Transverse colon (tissue), 4 donors: Measurements from ENCODE around the gene GPR142. TPM values are rescaled to one million over a fixed set of nuclear protein-coding genes. Genes with fewer than 3 reads are reported as not detected.
"Not testable (repeated sequence)": the region's sequence is repeated elsewhere in the genome, so short reads cannot be mapped to it uniquely, and the experiment has no call there.

Source experiments
- DNase-seq: peaks from one replicate; pipeline ENCODE4 v3.0.0-alpha.2; 2019
- H3K27ac ChIP-seq, 4 donors: fragments of 200-600 bp; sonication (generic); 2 replicates each; pipeline ENCODE4 v1.5.1; 2016 to 2018; ENCODE audit warnings: inconsistent platforms in 4 of 4
- H3K27me3 ChIP-seq: fragments of 200-600 bp; sonication (generic); 2 replicates; pipeline ENCODE4 v1.5.1; 2017; ENCODE audit warnings: inconsistent platforms
- H3K36me3 ChIP-seq, 4 donors: fragments of 200-600 bp; sonication (generic); 2 replicates each; pipeline ENCODE4 v1.5.1; 2017 to 2019; ENCODE audit warnings: inconsistent platforms in 4 of 4
- H3K4me1 ChIP-seq, 4 donors: fragments of 200-600 bp; sonication (generic); 2 replicates each; pipeline ENCODE4 v1.5.1; 2017 to 2020; ENCODE audit warnings: inconsistent platforms in 4 of 4
- H3K4me3 ChIP-seq, 4 donors: fragments of 200-600 bp; sonication (generic); 1 replicate in 1 of 4; 2 replicates in 3 of 4; pipeline versions ENCODE4 v1.5.1 to v1.6.1; 2017 to 2019; ENCODE audit warnings: inconsistent platforms in 4 of 4
- H3K9me3 ChIP-seq, 2 donors: fragments of 200-600 bp; sonication (generic); 2 replicates each; pipeline ENCODE4 v1.5.1; 2017 to 2019; ENCODE audit warnings: inconsistent platforms in 2 of 2
- EP300 ChIP-seq: sonication (generic); formaldehyde crosslinking; IDR thresholded peaks from one replicate; pipeline ENCODE4 v1.6.1; 2017; ENCODE audit warnings: antibody characterized with exemption, low read depth
- POLR2A ChIP-seq: fragments of 450-650 bp; IDR thresholded peaks from one replicate; pipeline ENCODE4 v1.6.1; 2016; ENCODE audit warnings: antibody characterized with exemption, mild to moderate bottlenecking, moderate library complexity
- POLR2AphosphoS5 ChIP-seq, 3 donors: sonication (generic); formaldehyde crosslinking; IDR thresholded peaks; one replicate each; pipeline ENCODE4 v1.6.1; 2016; ENCODE audit warnings: antibody characterized with exemption in 3 of 3
- WGBS, 2 donors: methylation state at CpG; one replicate each; pipeline ENCODE4 v1.1.5; 2018; ENCODE audit warnings: low coverage in 1 of 2; 5-methylcytosine and 5-hydroxymethylcytosine counted together
- in situ Hi-C, 4 donors: fragments of 200-750 bp; cut with MboI; loops; one replicate each; pipeline versions ENCODE4 v1.15.0 to v1.15.1; 2017; ENCODE audit warnings: low sequenced_read_pairs in 3 of 4, low pct_ligation_motif_present in 1 of 4, low pct_unique_long_range_greater_than_20kb in 1 of 4
- intact Hi-C: fragments of 100-400 bp; cut with DNase I; formaldehyde crosslinking; loops from one replicate; pipeline ENCODE4 v1.15.1; 2023; ENCODE audit warnings: low total_unique reads
- total RNA-seq, 4 donors: library from RNA; depleted of rRNA; stranded (reverse); fragments of >200 nt; gene quantifications; one replicate each; pipeline ENCODE4 v1.1.0, GENCODE V29; 2016
- TF ChIP-seq, protein P1 (sequence below), 5 experiments: fragments of 200-600 bp in 3 of 5; fragments of 450-650 bp in 2 of 5; sonication (generic) in 3 of 5; IDR thresholded peaks; 1 replicate in 2 of 5; 2 replicates in 3 of 5; pipeline ENCODE4 v1.5.1; 2016 to 2017; ENCODE audit warnings: antibody characterized with exemption in 5 of 5, inconsistent platforms in 3 of 5, mild to moderate bottlenecking in 2 of 5, moderate library complexity in 1 of 5

The GPR142 gene
- total RNA-seq, 4 donors from 2014 or later, result 0.48 TPM; not detected in 3

GRCh38 chr17:74403512-74404137 is 36.3 kb downstream of the GPR142 start:
- no peak for TF ChIP-seq POLR2AphosphoS5 (IDR thresholded peaks at IDR 0.05)
- TF ChIP-seq, protein P1, sequence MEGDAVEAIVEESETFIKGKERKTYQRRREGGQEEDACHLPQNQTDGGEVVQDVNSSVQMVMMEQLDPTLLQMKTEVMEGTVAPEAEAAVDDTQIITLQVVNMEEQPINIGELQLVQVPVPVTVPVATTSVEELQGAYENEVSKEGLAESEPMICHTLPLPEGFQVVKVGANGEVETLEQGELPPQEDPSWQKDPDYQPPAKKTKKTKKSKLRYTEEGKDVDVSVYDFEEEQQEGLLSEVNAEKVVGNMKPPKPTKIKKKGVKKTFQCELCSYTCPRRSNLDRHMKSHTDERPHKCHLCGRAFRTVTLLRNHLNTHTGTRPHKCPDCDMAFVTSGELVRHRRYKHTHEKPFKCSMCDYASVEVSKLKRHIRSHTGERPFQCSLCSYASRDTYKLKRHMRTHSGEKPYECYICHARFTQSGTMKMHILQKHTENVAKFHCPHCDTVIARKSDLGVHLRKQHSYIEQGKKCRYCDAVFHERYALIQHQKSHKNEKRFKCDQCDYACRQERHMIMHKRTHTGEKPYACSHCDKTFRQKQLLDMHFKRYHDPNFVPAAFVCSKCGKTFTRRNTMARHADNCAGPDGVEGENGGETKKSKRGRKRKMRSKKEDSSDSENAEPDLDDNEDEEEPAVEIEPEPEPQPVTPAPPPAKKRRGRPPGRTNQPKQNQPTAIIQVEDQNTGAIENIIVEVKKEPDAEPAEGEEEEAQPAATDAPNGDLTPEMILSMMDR (IDR thresholded peaks at IDR 0.05), result no peak
- no peak for TF ChIP-seq EP300
- no peak for TF ChIP-seq POLR2A
- H3K36me3 ChIP-seq, result no peaks in the 10 kb centered on the region
- intact Hi-C loops, result no loop called here
- H3K27ac ChIP-seq, result no peak overlapping the region
- H3K4me3 ChIP-seq, result no peak overlapping the region
- no peak for DNase-seq
- H3K9me3 ChIP-seq, result no peaks in the 10 kb centered on the region
- peaks cover 0 to 2% (median 0%) of the 10 kb centered on the region in 4 donors for H3K4me1 ChIP-seq
- whole genome bisulfite sequencing, 2 donors, result 71% methylated on average over 12 of the region's 12 CpGs; no CpG with 5 or more reads in 1 of the 2 donors
- no peaks in the 10 kb centered on the region for H3K27me3 ChIP-seq
- in situ Hi-C loops, result no loop called here

GRCh38 chr17:74404218-74404617 is 36.9 kb downstream of the GPR142 start:
- no peaks in the 10 kb centered on the region for H3K36me3 ChIP-seq
- H3K27me3 ChIP-seq, result no peaks in the 10 kb centered on the region
- no peak overlapping the region for H3K27ac ChIP-seq
- intact Hi-C loops (no loop called here), in situ Hi-C loops (no loop called here)
- 70% methylated on average over 7 of the region's 7 CpGs; no CpG with 5 or more reads in 1 of the 2 donors for WGBS, 2 donors
- DNase-seq, result no peak
- no peak for TF ChIP-seq POLR2A
- TF ChIP-seq, protein P1 (IDR thresholded peaks at IDR 0.05), result no peak
- TF ChIP-seq POLR2AphosphoS5 (IDR thresholded peaks at IDR 0.05), result no peak
- TF ChIP-seq EP300, result no peak
- H3K9me3 ChIP-seq, result no peaks in the 10 kb centered on the region
- no peak overlapping the region for H3K4me3 ChIP-seq
- H3K4me1 ChIP-seq, result peaks cover 0 to 6% (median 0%) of the 10 kb centered on the region in 4 donors

DNA sequence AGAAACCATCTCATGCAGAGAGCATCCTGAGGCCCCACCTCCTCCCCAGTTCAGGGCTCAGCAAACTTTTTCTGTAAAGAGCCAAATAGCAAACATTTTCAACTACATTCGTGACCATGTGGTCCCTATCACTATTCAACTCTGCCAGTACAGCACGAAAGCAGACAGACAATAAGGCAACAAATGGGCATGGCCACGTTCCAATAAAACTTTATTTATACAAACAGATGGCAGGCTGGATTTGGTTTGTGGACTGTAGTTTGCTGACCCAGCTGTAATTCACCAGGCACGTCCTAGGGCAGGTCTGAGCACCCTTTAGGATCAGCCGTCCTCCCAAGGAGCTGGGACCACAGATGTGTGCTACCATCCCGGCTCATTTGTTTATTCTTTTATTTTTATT is 37.5 kb downstream of the GPR142 start:
- no peak for DNase-seq
- H3K9me3 ChIP-seq, result no peaks in the 10 kb centered on the region
- 45 to 69% methylated on average over 5 to 6 of the region's 6 CpGs for WGBS, 2 donors
- no peak overlapping the region for H3K4me3 ChIP-seq
- H3K36me3 ChIP-seq, result no peaks in the 10 kb centered on the region
- TF ChIP-seq POLR2A, result no peak
- intact Hi-C loops (no loop called here), in situ Hi-C loops (no loop called here)
- no peak overlapping the region for H3K27ac ChIP-seq
- H3K4me1 ChIP-seq, result peaks cover 0 to 11% (median 0%) of the 10 kb centered on the region in 4 donors
- H3K27me3 ChIP-seq, result no peaks in the 10 kb centered on the region

DNA sequence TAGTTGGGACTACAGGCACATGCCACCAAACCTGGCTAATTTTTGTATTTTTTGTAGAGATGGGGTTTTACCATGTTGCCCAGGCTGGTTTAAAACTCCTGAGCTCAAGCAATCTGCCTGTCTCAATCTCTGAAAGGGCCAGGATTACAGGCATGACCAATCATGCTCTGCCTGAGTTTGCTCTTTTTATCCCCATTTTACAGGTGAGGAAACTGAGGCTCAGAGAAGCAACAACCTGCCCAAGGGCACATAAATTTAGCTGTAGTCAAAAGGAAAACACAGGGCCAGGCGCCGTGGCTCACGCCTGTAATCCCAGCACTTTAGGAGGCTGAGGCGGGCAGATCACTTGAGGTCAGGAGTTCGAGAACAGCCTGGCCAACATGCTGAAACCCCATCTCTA is 38.0 kb downstream of the GPR142 start:
- in situ Hi-C loops, H3K27ac ChIP-seq, H3K27me3 ChIP-seq, H3K4me3 ChIP-seq, intact Hi-C loops, H3K36me3 ChIP-seq, H3K9me3 ChIP-seq, DNase-seq: not testable (repeated sequence)
- WGBS, 2 donors, result 87 to 100% methylated on average over 1 to 5 of the region's 5 CpGs
- H3K4me1 ChIP-seq, result peaks cover 0 to 11% (median 0%) of the 10 kb centered on the region in 4 donors

DNA sequence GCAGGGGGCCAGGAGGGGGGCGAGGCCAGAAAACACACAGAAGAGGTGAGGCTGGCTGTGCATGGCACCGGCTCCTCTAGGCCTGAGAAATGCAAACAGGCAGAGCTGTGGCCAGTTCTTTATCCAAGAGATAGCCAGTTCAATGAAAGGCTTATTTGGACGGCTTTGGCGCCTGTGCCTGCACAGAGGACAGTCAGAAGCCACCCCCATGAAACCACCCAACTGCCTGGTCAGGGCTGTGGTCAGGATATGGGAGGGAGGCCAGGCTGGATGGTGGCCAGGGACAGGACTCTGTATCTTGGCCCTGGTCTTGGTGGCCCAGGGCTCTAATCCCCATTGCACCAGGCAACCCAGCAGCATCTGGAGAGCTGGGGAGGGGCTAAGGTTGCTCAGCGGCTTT is 40.1 kb downstream of the GPR142 start:
- no peak overlapping the region for H3K4me3 ChIP-seq
- in situ Hi-C loops, result no loop called here
- H3K27ac ChIP-seq, result no peak overlapping the region
- H3K27me3 ChIP-seq, result no peaks in the 10 kb centered on the region
- WGBS, 2 donors, result 82% methylated on average over 5 of the region's 5 CpGs; no CpG with 5 or more reads in 1 of the 2 donors
- DNase-seq, result no peak
- no peak for TF ChIP-seq POLR2A
- TF ChIP-seq POLR2AphosphoS5 (IDR thresholded peaks at IDR 0.05), result no peak
- TF ChIP-seq, protein P1 (IDR thresholded peaks at IDR 0.05), result no peak
- TF ChIP-seq EP300, result no peak
- H3K9me3 ChIP-seq, result no peaks in the 10 kb centered on the region
- H3K36me3 ChIP-seq, result no peaks in the 10 kb centered on the region
- intact Hi-C loops, result no loop called here
- peaks cover 0 to 11% (median 0%) of the 10 kb centered on the region in 4 donors for H3K4me1 ChIP-seq
